ENCODE results near the gene PEX5L. TPM values are rescaled to one million over a fixed set of nuclear protein-coding genes. Genes with fewer than 3 reads are reported as not detected.

PEX5L gene
- total and polyA plus RNA-seq, 10 of the 15 experiments (the other 5 are each of a cell fraction or from before 2014, with no cell fraction given), result 0.11 to 17.0 (median 0.50) TPM

- TF ChIP-seq ZNF274 (IDR thresholded peaks at IDR 0.05; ENCODE audit: insufficient read depth, insufficient read length) (no peak), EED (IDR thresholded peaks at IDR 0.05; ENCODE audit: low read depth) (peak; percentile 39; the same call in 1 of the 2 replicates), ZBTB4 (CRISPR knock-in tag; IDR thresholded peaks at IDR 0.05) (no peak), MEF2B (IDR thresholded peaks at IDR 0.05; ENCODE audit: partially characterized antibody, poor library complexity, severe bottlenecking) (peak; percentile 58), MEF2A (IDR thresholded peaks at IDR 0.05; ENCODE audit: insufficient read depth, low read depth, low read length) (peak; percentile 82), JUNB (IDR thresholded peaks at IDR 0.05) (no peak), CHD4 (IDR thresholded peaks at IDR 0.05) (no peak), RUNX3 (IDR thresholded peaks at IDR 0.05; ENCODE audit: low read length) (peak; percentile 86), CTCF (IDR thresholded peaks at IDR 0.05 in 2 of 3, conservative IDR thresholded peaks at IDR 0.05 in 1 of 3; ENCODE audit: control insufficient read depth in 2 of 3, extremely low read depth in 1 of 3, insufficient read depth in 1 of 3, low read depth in 3 of 3, low read length in 3 of 3) (no peak), MYC (IDR thresholded peaks at IDR 0.05; ENCODE audit: insufficient read depth, insufficient read length, insufficient replicate concordance, low read length, severe bottlenecking) (no peak), POLR2AphosphoS5 (IDR thresholded peaks at IDR 0.05; ENCODE audit: low read length) (no peak), USF2 (IDR thresholded peaks at IDR 0.05; ENCODE audit: borderline replicate concordance, low read depth, low read length) (no peak), CREM (IDR thresholded peaks at IDR 0.05; ENCODE audit: low read depth) (no peak), ZNF217 (IDR thresholded peaks at IDR 0.05) (no peak), ZBTB11 (CRISPR knock-in tag; IDR thresholded peaks at IDR 0.05) (no peak), NFIC (IDR thresholded peaks at IDR 0.05; ENCODE audit: low read depth, low read length) (peak; percentile 53; the same call in 1 of the 2 replicates), BHLHE40 (IDR thresholded peaks at IDR 0.05; ENCODE audit: borderline replicate concordance in 1 of 2, low read depth in 2 of 2, low read length in 1 of 2) (no peak), ATF2 (IDR thresholded peaks at IDR 0.05; ENCODE audit: low read length) (no peak), LARP7 (IDR thresholded peaks at IDR 0.05) (no peak), SMARCA5 (IDR thresholded peaks at IDR 0.05) (no peak), YBX1 (IDR thresholded peaks at IDR 0.05) (no peak)
These were observed 183.6 kb downstream of the PEX5L start (continued) for GRCh38 chr3:179853176-179853575.
